ENCODE results near the gene TGIF1. TPM values are rescaled to one million over a fixed set of nuclear protein-coding genes. Genes with fewer than 3 reads are reported as not detected.

Gene TGIF1
- polyA plus RNA-seq, 1 donor: 63.5 TPM

- Histone ChIP-seq H3K4me1 (ENCODE audit: control insufficient read depth, insufficient read depth, low read length) (peaks cover 7% of the 10 kb centered on the region), H3K4me3 (ENCODE audit: low read length) (no peak overlapping the region), H3K27me3 (ENCODE audit: control insufficient read depth, insufficient read depth, low read length) (no peaks in the 10 kb centered on the region), H3K27ac (ENCODE audit: low read length) (no peak overlapping the region), H3K9me3 (ENCODE audit: control insufficient read depth, low read depth, low read length) (no peaks in the 10 kb centered on the region), H3K36me3 (ENCODE audit: control insufficient read depth, insufficient read depth, low read length) (no peaks in the 10 kb centered on the region)
- no CpG with 5 or more reads among the region's 4 CpGs for WGBS (ENCODE audit: insufficient coverage, low lambda C conversion rate)
- no peak for DNase-seq
Measured at GRCh38 chr18:3426074-3426473, 23.9 kb upstream of the TGIF1 start.

GRCh38 chr18:3427944-3428343 is 22.0 kb upstream of the TGIF1 start:
- Histone ChIP-seq H3K27me3 (ENCODE audit: control insufficient read depth, insufficient read depth, low read length) (no peaks in the 10 kb centered on the region), H3K27ac (ENCODE audit: low read length) (no peak overlapping the region), H3K4me3 (ENCODE audit: low read length) (no peak overlapping the region), H3K4me1 (ENCODE audit: control insufficient read depth, insufficient read depth, low read length) (peaks cover 7% of the 10 kb centered on the region), H3K36me3 (ENCODE audit: control insufficient read depth, insufficient read depth, low read length) (no peaks in the 10 kb centered on the region), H3K9me3 (ENCODE audit: control insufficient read depth, low read depth, low read length) (no peaks in the 10 kb centered on the region)
- 90% methylated on average over 2 of the region's 5 CpGs for WGBS (ENCODE audit: insufficient coverage, low lambda C conversion rate)
- no peak for DNase-seq

GRCh38 chr18:3429121-3429520 is 20.9 kb upstream of the TGIF1 start:
- 80% methylated on average over 1 of the region's 3 CpGs for WGBS (ENCODE audit: insufficient coverage, low lambda C conversion rate)

GRCh38 chr18:3434685-3435084 is 15.3 kb upstream of the TGIF1 start:
- Histone ChIP-seq H3K27me3 (ENCODE audit: control insufficient read depth, insufficient read depth, low read length) (no peaks in the 10 kb centered on the region), H3K4me1 (ENCODE audit: control insufficient read depth, insufficient read depth, low read length) (peaks cover 1% of the 10 kb centered on the region), H3K27ac (ENCODE audit: low read length) (no peak overlapping the region), H3K9me3 (ENCODE audit: control insufficient read depth, low read depth, low read length) (no peaks in the 10 kb centered on the region), H3K4me3 (ENCODE audit: low read length) (no peak overlapping the region), H3K36me3 (ENCODE audit: control insufficient read depth, insufficient read depth, low read length) (no peaks in the 10 kb centered on the region)
- WGBS (ENCODE audit: insufficient coverage, low lambda C conversion rate): no CpG with 5 or more reads among the region's 4 CpGs
- peak; percentile 44 to 74 for DNase-seq

More at GRCh38 chr18:3429121-3429520, 20.9 kb upstream of the TGIF1 start:
- H3K36me3 ChIP-seq (ENCODE audit: control insufficient read depth, insufficient read depth, low read length): no peaks in the 10 kb centered on the region
- no peaks in the 10 kb centered on the region for H3K4me1 ChIP-seq (ENCODE audit: control insufficient read depth, insufficient read depth, low read length)
- H3K4me3 ChIP-seq (ENCODE audit: low read length): no peak overlapping the region
- DNase-seq: no peak
- no peaks in the 10 kb centered on the region for H3K9me3 ChIP-seq (ENCODE audit: control insufficient read depth, low read depth, low read length)
- no peaks in the 10 kb centered on the region for H3K27me3 ChIP-seq (ENCODE audit: control insufficient read depth, insufficient read depth, low read length)
- no peak overlapping the region for H3K27ac ChIP-seq (ENCODE audit: low read length)

- H3K4me3 ChIP-seq (ENCODE audit: low read length): no peak overlapping the region
- WGBS (ENCODE audit: insufficient coverage, low lambda C conversion rate): no CpG with 5 or more reads among the region's 5 CpGs
- peaks cover 16% of the 10 kb centered on the region for H3K4me1 ChIP-seq (ENCODE audit: control insufficient read depth, insufficient read depth, low read length)
- peak; percentile 58 to 90 for DNase-seq
- H3K27me3 ChIP-seq (ENCODE audit: control insufficient read depth, insufficient read depth, low read length): no peaks in the 10 kb centered on the region
- H3K36me3 ChIP-seq (ENCODE audit: control insufficient read depth, insufficient read depth, low read length): no peaks in the 10 kb centered on the region
- no peaks in the 10 kb centered on the region for H3K9me3 ChIP-seq (ENCODE audit: control insufficient read depth, low read depth, low read length)
- H3K27ac ChIP-seq (ENCODE audit: low read length): peak overlapping the region; percentile 55
Measured at GRCh38 chr18:3440341-3440740, 9.6 kb upstream of the TGIF1 start.

- H3K9me3 ChIP-seq (ENCODE audit: control insufficient read depth, low read depth, low read length): no peaks in the 10 kb centered on the region
- DNase-seq: peak; percentile 50 to 69
- no peaks in the 10 kb centered on the region for H3K36me3 ChIP-seq (ENCODE audit: control insufficient read depth, insufficient read depth, low read length)
- H3K27me3 ChIP-seq (ENCODE audit: control insufficient read depth, insufficient read depth, low read length): no peaks in the 10 kb centered on the region
- WGBS (ENCODE audit: insufficient coverage, low lambda C conversion rate): no CpG with 5 or more reads among the region's 2 CpGs
- no peak overlapping the region for H3K4me3 ChIP-seq (ENCODE audit: low read length)
- H3K27ac ChIP-seq (ENCODE audit: low read length): peak overlapping the region; percentile 55
- H3K4me1 ChIP-seq (ENCODE audit: control insufficient read depth, insufficient read depth, low read length): peaks cover 20% of the 10 kb centered on the region
Measured at GRCh38 chr18:3441290-3441689, 8.7 kb upstream of the TGIF1 start.

- DNase-seq: no peak
- peaks cover 29% of the 10 kb centered on the region for H3K4me1 ChIP-seq (ENCODE audit: control insufficient read depth, insufficient read depth, low read length)
- H3K27ac ChIP-seq (ENCODE audit: low read length): no peak overlapping the region
- H3K36me3 ChIP-seq (ENCODE audit: control insufficient read depth, insufficient read depth, low read length): no peaks in the 10 kb centered on the region
- H3K27me3 ChIP-seq (ENCODE audit: control insufficient read depth, insufficient read depth, low read length): no peaks in the 10 kb centered on the region
- H3K4me3 ChIP-seq (ENCODE audit: low read length): no peak overlapping the region
- H3K9me3 ChIP-seq (ENCODE audit: control insufficient read depth, low read depth, low read length): no peaks in the 10 kb centered on the region
- 60% methylated on average over 1 of the region's 4 CpGs for WGBS (ENCODE audit: insufficient coverage, low lambda C conversion rate)
Measured at GRCh38 chr18:3442919-3443318, 7.1 kb upstream of the TGIF1 start.

GRCh38 chr18:3444296-3444695 is 5.7 kb upstream of the TGIF1 start:
- no peaks in the 10 kb centered on the region for H3K9me3 ChIP-seq (ENCODE audit: control insufficient read depth, low read depth, low read length)
- no peaks in the 10 kb centered on the region for H3K27me3 ChIP-seq (ENCODE audit: control insufficient read depth, insufficient read depth, low read length)
- WGBS (ENCODE audit: insufficient coverage, low lambda C conversion rate): 95% methylated on average over 2 of the region's 3 CpGs
- H3K36me3 ChIP-seq (ENCODE audit: control insufficient read depth, insufficient read depth, low read length): no peaks in the 10 kb centered on the region
- no peak overlapping the region for H3K4me3 ChIP-seq (ENCODE audit: low read length)
- DNase-seq: no peak
- H3K27ac ChIP-seq (ENCODE audit: low read length): no peak overlapping the region
- H3K4me1 ChIP-seq (ENCODE audit: control insufficient read depth, insufficient read depth, low read length): peaks cover 29% of the 10 kb centered on the region

GRCh38 chr18:3444954-3445353 is 5.0 kb upstream of the TGIF1 start:
- H3K4me1 ChIP-seq (ENCODE audit: control insufficient read depth, insufficient read depth, low read length): peaks cover 25% of the 10 kb centered on the region
- WGBS (ENCODE audit: insufficient coverage, low lambda C conversion rate): no CpG with 5 or more reads among the region's 5 CpGs
- DNase-seq: no peak
- no peak overlapping the region for H3K4me3 ChIP-seq (ENCODE audit: low read length)
- no peak overlapping the region for H3K27ac ChIP-seq (ENCODE audit: low read length)
- no peaks in the 10 kb centered on the region for H3K36me3 ChIP-seq (ENCODE audit: control insufficient read depth, insufficient read depth, low read length)
- no peaks in the 10 kb centered on the region for H3K9me3 ChIP-seq (ENCODE audit: control insufficient read depth, low read depth, low read length)
- H3K27me3 ChIP-seq (ENCODE audit: control insufficient read depth, insufficient read depth, low read length): no peaks in the 10 kb centered on the region

GRCh38 chr18:3447068-3447894 is 2.7 kb upstream of the TGIF1 start:
- peak overlapping the region; percentile 93 for H3K4me3 ChIP-seq (ENCODE audit: low read length)
- H3K36me3 ChIP-seq (ENCODE audit: control insufficient read depth, insufficient read depth, low read length): no peaks in the 10 kb centered on the region
- 0% methylated on average over 1 of the region's 22 CpGs for WGBS (ENCODE audit: insufficient coverage, low lambda C conversion rate)
- H3K27ac ChIP-seq (ENCODE audit: low read length): peak overlapping the region; percentile 96
- H3K9me3 ChIP-seq (ENCODE audit: control insufficient read depth, low read depth, low read length): peaks cover 3% of the 10 kb centered on the region
- DNase-seq: peak; percentile 61 to 82
- H3K27me3 ChIP-seq (ENCODE audit: control insufficient read depth, insufficient read depth, low read length): no peaks in the 10 kb centered on the region
- peaks cover 13% of the 10 kb centered on the region for H3K4me1 ChIP-seq (ENCODE audit: control insufficient read depth, insufficient read depth, low read length)
